ENCODE data around the gene CDH24. TPM values are rescaled to one million over a fixed set of nuclear protein-coding genes. Genes with fewer than 3 reads are reported as not detected.

The CDH24 gene
- 1.6 TPM for total RNA-seq
- long read RNA-seq, partial matches to known transcripts: 1 of 2 reads
- long read RNA-seq, other reads (novel, unspliced or antisense): 0 of 2 reads

GRCh38 chr14:23056956-23057756 is at the start of gene CDH24:
CDH24 (minus strand) TSS chr14:23057520; CDS start chr14:23055733, 1,787 bp downstream.
- intact Hi-C loops (cut with DNase I): no loop called here
- ATAC-seq (ENCODE audit: poor library complexity) (peak; percentile 63), DNase-seq (peak; percentile 77)

GRCh38 chr14:23106747-23107045 is 49.4 kb upstream of the CDH24 start:
- DNase-seq (no peak), ATAC-seq (ENCODE audit: poor library complexity) (no peak)
- intact Hi-C loops (cut with DNase I): loop anchor here (5.0 kb wide), 1 partner anchor 39 kb away; no protein-coding TSS in a partner anchor

GRCh38 chr14:23105348-23105824 is 48.1 kb upstream of the CDH24 start:
- DNase-seq (no peak), ATAC-seq (ENCODE audit: poor library complexity) (no peak)
- intact Hi-C loops (cut with DNase I): loop anchor here (5.0 kb wide), 1 partner anchor 38 kb away; no protein-coding TSS in a partner anchor

- ATAC-seq (ENCODE audit: poor library complexity) (no peak), DNase-seq (no peak)
- intact Hi-C loops (cut with DNase I): loop anchor here (5.0 kb wide), 1 partner anchor 37 kb away; no protein-coding TSS in a partner anchor
Measured at GRCh38 chr14:23104591-23105347, 47.4 kb upstream of the CDH24 start, which contains the start of gene CIROP. CIROP (minus strand) TSS chr14:23104989; CDS start chr14:23104920, 69 bp downstream.

GRCh38 chr14:23104070-23104590 is 46.8 kb upstream of the CDH24 start:
- DNase-seq: no peak
- intact Hi-C loops (cut with DNase I): no loop called here
- no peak for ATAC-seq (ENCODE audit: poor library complexity)

GRCh38 chr14:23103581-23103980 is 46.3 kb upstream of the CDH24 start:
- DNase-seq (no peak), ATAC-seq (ENCODE audit: poor library complexity) (no peak)
- intact Hi-C loops (cut with DNase I): no loop called here

- intact Hi-C loops (cut with DNase I): no loop called here
- ATAC-seq (ENCODE audit: poor library complexity): no peak
- no peak for DNase-seq
Measured at GRCh38 chr14:23102801-23103200, 45.5 kb upstream of the CDH24 start.

GRCh38 chr14:23101986-23102625 is 44.8 kb upstream of the CDH24 start:
- ATAC-seq (ENCODE audit: poor library complexity): no peak
- intact Hi-C loops (cut with DNase I): no loop called here
- no peak for DNase-seq

GRCh38 chr14:23101213-23101970 is 44.1 kb upstream of the CDH24 start:
- no peak for DNase-seq
- ATAC-seq (ENCODE audit: poor library complexity): no peak
- intact Hi-C loops (cut with DNase I): no loop called here

- DNase-seq: no peak
Measured at GRCh38 chr14:23099212-23099861, 42.0 kb upstream of the CDH24 start.

GRCh38 chr14:23097786-23098185 is 40.5 kb upstream of the CDH24 start:
- ATAC-seq (ENCODE audit: poor library complexity): no peak
- intact Hi-C loops (cut with DNase I): no loop called here
- no peak for DNase-seq

More at GRCh38 chr14:23099212-23099861, 42.0 kb upstream of the CDH24 start:
- intact Hi-C loops (cut with DNase I): no loop called here
- ATAC-seq (ENCODE audit: poor library complexity): no peak

- ATAC-seq (ENCODE audit: poor library complexity) (peak; percentile 93), DNase-seq (no peak)
- intact Hi-C loops (cut with DNase I): no loop called here
Measured at GRCh38 chr14:23095196-23096108, 38.1 kb upstream of the CDH24 start, which contains the start of gene C14orf119. C14orf119 (plus strand) TSS chr14:23095505; CDS start chr14:23097659, 2,154 bp downstream.

- ATAC-seq (ENCODE audit: poor library complexity) (peak; percentile 73), DNase-seq (peak; percentile 100)
- intact Hi-C loops (cut with DNase I): no loop called here
Measured at GRCh38 chr14:23094666-23095195, 37.4 kb upstream of the CDH24 start, which contains the start of gene ACIN1. ACIN1 (minus strand) TSS chr14:23095136; CDS start chr14:23095112, 24 bp downstream.

GRCh38 chr14:23093991-23094665 is 36.8 kb upstream of the CDH24 start:
- intact Hi-C loops (cut with DNase I): no loop called here

GRCh38 chr14:23093526-23093925 is 36.2 kb upstream of the CDH24 start:
- DNase-seq (no peak), ATAC-seq (ENCODE audit: poor library complexity) (no peak)
- intact Hi-C loops (cut with DNase I): no loop called here

More at GRCh38 chr14:23093991-23094665, 36.8 kb upstream of the CDH24 start:
- ATAC-seq (ENCODE audit: poor library complexity) (no peak), DNase-seq (no peak)

- no peak for ATAC-seq (ENCODE audit: poor library complexity)
- intact Hi-C loops (cut with DNase I): no loop called here
- no peak for DNase-seq
Measured at GRCh38 chr14:23093104-23093503, 35.8 kb upstream of the CDH24 start.

Measured in Right ventricle myocardium superior (tissue), 1 donor.